Parathyroid adenoma (tissue), 2 donors: ENCODE measurements around the gene NOP56.

Experiments used
- H2AFZ ChIP-seq: fragments of 300-600 bp; sonication (generic); one replicate; pipeline ENCODE4 v1.7.0; 2017; ENCODE audit warnings: antibody characterized with exemption, mild to moderate bottlenecking
- H3K27ac ChIP-seq: fragments of 300-600 bp; sonication (generic); one replicate; pipeline ENCODE4 v1.7.0; 2017
- H3K27me3 ChIP-seq: fragments of 300-600 bp; sonication (generic); one replicate; pipeline ENCODE4 v1.7.0; 2017; ENCODE audit warnings: low read length; ENCODE audit not compliant: control insufficient read depth, insufficient read depth
- H3K36me3 ChIP-seq: fragments of 300-600 bp; sonication (generic); one replicate; pipeline ENCODE4 v1.7.0; 2017; ENCODE audit warnings: low read length; ENCODE audit not compliant: control insufficient read depth, insufficient read depth
- H3K4me1 ChIP-seq: fragments of 300-600 bp; sonication (generic); one replicate; pipeline ENCODE4 v1.7.0; 2017; ENCODE audit warnings: control low read depth
- H3K4me2 ChIP-seq: fragments of 300-600 bp; sonication (generic); one replicate; pipeline ENCODE4 v1.7.0; 2017; ENCODE audit warnings: low read length
- H3K4me3 ChIP-seq: fragments of 300-600 bp; sonication (generic); one replicate; pipeline ENCODE4 v1.7.0; 2017; ENCODE audit warnings: low read depth, low read length
- H3K79me2 ChIP-seq: fragments of 300-600 bp; sonication (generic); one replicate; pipeline ENCODE4 v1.7.0; 2017; ENCODE audit warnings: control low read depth
- H3K9ac ChIP-seq: fragments of 300-600 bp; sonication (generic); one replicate; pipeline ENCODE4 v1.7.0; 2017; ENCODE audit warnings: mild to moderate bottlenecking
- H3K9me3 ChIP-seq: fragments of 300-600 bp; sonication (generic); one replicate; pipeline ENCODE4 v1.7.0; 2017; ENCODE audit warnings: low read length; ENCODE audit not compliant: control insufficient read depth
- TF ChIP-seq, protein P1 (sequence below): fragments of 300-600 bp; sonication (generic); IDR thresholded peaks from one replicate; pipeline ENCODE4 v1.7.0; 2017; ENCODE audit warnings: antibody characterized with exemption, mild to moderate bottlenecking
- donor health status: primary hyperparathyroidism.

Gene NOP56

DNA sequence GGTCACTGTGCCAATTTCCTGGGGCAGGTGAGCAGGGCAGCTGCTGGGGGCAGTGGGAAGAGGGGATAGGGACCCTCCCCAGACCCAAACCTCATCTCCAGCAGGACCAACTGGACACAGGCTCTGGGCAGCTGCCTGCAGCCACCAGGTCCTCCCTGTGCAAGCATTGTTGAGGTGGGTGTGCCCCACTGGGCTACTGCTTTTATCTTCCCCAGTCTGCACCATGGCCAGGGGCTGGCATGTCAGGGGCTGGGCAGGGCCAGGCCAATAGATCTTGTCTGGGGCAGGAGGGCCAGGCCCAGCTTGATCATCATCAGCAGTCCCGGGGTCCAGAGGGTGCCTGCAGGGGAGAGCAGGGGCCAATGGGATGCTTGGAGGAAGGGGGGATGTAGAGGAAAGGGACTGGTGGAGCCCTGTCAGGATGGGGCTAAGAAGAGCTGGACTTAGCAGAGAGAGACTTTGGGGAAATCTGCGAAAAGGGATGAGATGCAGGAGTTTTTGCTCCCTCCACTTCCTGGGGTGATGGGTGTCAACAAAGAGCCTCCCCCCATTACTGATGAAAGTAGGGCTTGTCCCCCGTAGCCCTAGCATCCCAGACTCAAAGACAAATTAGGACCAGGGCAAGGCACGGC lies 45.9 kb downstream of the NOP56 start:
- Histone ChIP-seq H2AFZ (no peak overlapping the region), H3K27me3 (no peaks in the 10 kb centered on the region), H3K27ac (no peak overlapping the region), H3K4me2 (no peak overlapping the region), H3K9me3 (no peaks in the 10 kb centered on the region), H3K36me3 (no peaks in the 10 kb centered on the region), H3K4me1 (no peaks in the 10 kb centered on the region), H3K9ac (no peak overlapping the region), H3K4me3 (no peak overlapping the region), H3K79me2 (no peaks in the 10 kb centered on the region)
- TF ChIP-seq, protein P1, sequence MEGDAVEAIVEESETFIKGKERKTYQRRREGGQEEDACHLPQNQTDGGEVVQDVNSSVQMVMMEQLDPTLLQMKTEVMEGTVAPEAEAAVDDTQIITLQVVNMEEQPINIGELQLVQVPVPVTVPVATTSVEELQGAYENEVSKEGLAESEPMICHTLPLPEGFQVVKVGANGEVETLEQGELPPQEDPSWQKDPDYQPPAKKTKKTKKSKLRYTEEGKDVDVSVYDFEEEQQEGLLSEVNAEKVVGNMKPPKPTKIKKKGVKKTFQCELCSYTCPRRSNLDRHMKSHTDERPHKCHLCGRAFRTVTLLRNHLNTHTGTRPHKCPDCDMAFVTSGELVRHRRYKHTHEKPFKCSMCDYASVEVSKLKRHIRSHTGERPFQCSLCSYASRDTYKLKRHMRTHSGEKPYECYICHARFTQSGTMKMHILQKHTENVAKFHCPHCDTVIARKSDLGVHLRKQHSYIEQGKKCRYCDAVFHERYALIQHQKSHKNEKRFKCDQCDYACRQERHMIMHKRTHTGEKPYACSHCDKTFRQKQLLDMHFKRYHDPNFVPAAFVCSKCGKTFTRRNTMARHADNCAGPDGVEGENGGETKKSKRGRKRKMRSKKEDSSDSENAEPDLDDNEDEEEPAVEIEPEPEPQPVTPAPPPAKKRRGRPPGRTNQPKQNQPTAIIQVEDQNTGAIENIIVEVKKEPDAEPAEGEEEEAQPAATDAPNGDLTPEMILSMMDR: no peak

- no peak overlapping the region for H3K27ac ChIP-seq
- no peak overlapping the region for H3K4me2 ChIP-seq
- no peaks in the 10 kb centered on the region for H3K27me3 ChIP-seq
- H3K9ac ChIP-seq: no peak overlapping the region
- no peaks in the 10 kb centered on the region for H3K79me2 ChIP-seq
- no peaks in the 10 kb centered on the region for H3K9me3 ChIP-seq
- H3K4me3 ChIP-seq: no peak overlapping the region
- H3K36me3 ChIP-seq: no peaks in the 10 kb centered on the region
- TF ChIP-seq, protein P1: no peak
- no peak overlapping the region for H2AFZ ChIP-seq
- no peaks in the 10 kb centered on the region for H3K4me1 ChIP-seq
These were observed 46.5 kb downstream of the NOP56 start for GRCh38 chr20:2698912-2699311.

- no peaks in the 10 kb centered on the region for H3K79me2 ChIP-seq
- no peak overlapping the region for H2AFZ ChIP-seq
- no peaks in the 10 kb centered on the region for H3K4me1 ChIP-seq
- H3K4me3 ChIP-seq: no peak overlapping the region
- no peak overlapping the region for H3K27ac ChIP-seq
- no peak overlapping the region for H3K4me2 ChIP-seq
- H3K9ac ChIP-seq: no peak overlapping the region
- H3K9me3 ChIP-seq: no peaks in the 10 kb centered on the region
- no peaks in the 10 kb centered on the region for H3K27me3 ChIP-seq
- TF ChIP-seq, protein P1: no peak
- no peaks in the 10 kb centered on the region for H3K36me3 ChIP-seq
These were observed 47.5 kb downstream of the NOP56 start for GRCh38 chr20:2699775-2700413.

DNA sequence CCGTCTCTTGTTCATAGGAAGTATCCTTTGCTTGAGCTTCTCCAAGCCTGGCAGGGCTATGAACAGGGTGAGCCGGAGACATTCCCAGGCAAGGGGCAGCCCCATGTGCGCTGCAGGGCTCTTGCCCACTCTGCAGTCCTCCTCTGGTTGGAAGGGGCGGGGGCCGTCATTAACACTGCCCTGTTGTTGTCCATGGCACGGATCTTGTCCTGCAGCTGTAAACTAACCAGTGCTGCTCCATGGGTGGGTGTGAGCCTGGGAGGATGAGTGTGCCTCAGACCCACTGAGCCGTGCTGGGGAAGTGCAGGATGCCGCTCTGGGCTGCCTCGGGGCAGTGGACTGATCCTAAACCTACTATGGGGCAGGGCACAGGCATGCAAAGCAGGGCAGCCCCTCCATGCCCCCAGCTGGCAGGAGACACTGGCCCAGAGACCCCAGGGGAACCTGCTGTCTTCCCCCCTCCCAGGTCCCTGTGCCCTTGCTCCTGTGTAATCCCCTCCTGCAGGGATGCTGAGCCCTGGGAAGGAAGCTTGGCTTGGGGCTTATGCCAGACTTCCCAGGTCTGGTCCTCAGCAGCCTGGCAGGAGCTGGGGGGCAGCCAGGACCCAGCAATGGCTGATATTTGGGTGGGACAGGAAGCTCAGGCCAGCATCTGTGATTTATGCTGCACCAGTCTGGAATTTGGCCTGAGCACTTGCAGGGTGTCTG lies 48.6 kb downstream of the NOP56 start:
- TF ChIP-seq, protein P1: no peak
- Histone ChIP-seq H3K4me1 (no peaks in the 10 kb centered on the region), H2AFZ (no peak overlapping the region), H3K36me3 (no peaks in the 10 kb centered on the region), H3K27me3 (no peaks in the 10 kb centered on the region), H3K4me3 (no peak overlapping the region), H3K9me3 (no peaks in the 10 kb centered on the region), H3K9ac (no peak overlapping the region), H3K79me2 (no peaks in the 10 kb centered on the region), H3K4me2 (no peak overlapping the region), H3K27ac (no peak overlapping the region)
